ENCODE results near the gene BANK1.

DNA sequence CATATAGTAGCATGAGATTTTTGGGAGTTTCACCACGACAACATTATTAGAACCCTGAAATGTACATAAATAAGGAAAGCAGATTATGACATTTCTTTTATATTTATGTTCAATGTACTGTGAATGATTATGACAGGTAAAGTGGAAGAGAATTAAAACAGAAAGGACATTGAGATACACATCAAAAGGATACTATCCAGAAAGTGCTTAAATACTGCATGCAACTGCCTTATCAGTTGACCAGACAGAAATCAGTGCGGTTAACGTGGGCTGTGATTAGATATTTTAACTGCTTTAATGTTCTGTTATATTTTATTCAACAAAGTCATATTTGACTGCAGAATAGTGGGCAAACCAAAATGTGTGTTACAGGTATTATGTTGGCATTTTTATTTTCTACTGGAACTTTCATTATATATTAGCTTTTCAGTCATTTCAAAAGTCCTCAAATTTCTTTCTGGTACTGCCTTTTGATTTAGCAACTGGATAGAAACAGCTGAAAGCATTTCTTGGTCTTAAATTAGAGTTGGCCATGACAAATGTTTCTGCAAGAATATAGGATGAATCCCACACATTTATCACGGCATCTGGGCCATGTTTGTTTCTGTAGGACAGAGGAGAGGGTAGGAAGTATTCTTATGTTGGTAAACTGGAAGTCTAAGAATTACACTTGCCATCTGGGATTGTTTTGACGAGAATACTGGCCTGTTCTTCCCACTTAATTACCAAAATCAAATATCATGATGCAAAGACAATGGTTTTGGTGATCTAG, 299.5 kb downstream of the BANK1 start:
- TF ChIP-seq, protein P1, sequence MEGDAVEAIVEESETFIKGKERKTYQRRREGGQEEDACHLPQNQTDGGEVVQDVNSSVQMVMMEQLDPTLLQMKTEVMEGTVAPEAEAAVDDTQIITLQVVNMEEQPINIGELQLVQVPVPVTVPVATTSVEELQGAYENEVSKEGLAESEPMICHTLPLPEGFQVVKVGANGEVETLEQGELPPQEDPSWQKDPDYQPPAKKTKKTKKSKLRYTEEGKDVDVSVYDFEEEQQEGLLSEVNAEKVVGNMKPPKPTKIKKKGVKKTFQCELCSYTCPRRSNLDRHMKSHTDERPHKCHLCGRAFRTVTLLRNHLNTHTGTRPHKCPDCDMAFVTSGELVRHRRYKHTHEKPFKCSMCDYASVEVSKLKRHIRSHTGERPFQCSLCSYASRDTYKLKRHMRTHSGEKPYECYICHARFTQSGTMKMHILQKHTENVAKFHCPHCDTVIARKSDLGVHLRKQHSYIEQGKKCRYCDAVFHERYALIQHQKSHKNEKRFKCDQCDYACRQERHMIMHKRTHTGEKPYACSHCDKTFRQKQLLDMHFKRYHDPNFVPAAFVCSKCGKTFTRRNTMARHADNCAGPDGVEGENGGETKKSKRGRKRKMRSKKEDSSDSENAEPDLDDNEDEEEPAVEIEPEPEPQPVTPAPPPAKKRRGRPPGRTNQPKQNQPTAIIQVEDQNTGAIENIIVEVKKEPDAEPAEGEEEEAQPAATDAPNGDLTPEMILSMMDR (IDR thresholded peaks at IDR 0.05), result no peak
- TF ChIP-seq POLR2A (IDR thresholded peaks at IDR 0.05), result no peak
